ENCODE results near the gene PPA2.

DNA sequence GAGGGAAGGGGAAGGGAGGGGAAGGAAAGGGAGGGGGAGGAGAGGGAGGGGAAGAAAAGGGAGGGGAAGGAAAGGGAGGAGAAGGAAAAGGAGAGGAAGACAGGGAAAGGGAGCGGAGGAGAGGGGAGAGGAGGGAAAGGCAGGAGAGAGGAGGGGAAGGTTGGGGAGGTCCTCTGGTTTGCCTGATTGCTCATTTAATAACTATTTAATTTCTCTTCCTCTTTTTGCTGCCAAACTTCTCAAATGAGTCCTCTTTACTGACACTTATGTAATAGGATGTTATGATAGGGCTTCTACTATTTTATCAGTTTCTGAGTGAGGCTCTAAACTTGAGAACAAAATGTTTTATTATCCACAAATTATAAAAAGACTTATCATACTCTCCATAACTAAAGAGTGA, 35.4 kb upstream of the PPA2 start:
- TF ChIP-seq, protein P1, sequence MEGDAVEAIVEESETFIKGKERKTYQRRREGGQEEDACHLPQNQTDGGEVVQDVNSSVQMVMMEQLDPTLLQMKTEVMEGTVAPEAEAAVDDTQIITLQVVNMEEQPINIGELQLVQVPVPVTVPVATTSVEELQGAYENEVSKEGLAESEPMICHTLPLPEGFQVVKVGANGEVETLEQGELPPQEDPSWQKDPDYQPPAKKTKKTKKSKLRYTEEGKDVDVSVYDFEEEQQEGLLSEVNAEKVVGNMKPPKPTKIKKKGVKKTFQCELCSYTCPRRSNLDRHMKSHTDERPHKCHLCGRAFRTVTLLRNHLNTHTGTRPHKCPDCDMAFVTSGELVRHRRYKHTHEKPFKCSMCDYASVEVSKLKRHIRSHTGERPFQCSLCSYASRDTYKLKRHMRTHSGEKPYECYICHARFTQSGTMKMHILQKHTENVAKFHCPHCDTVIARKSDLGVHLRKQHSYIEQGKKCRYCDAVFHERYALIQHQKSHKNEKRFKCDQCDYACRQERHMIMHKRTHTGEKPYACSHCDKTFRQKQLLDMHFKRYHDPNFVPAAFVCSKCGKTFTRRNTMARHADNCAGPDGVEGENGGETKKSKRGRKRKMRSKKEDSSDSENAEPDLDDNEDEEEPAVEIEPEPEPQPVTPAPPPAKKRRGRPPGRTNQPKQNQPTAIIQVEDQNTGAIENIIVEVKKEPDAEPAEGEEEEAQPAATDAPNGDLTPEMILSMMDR (IDR thresholded peaks at IDR 0.05), result no peak
- TF ChIP-seq POLR2A (IDR thresholded peaks at IDR 0.05), result no peak

Data from thyroid gland (tissue), 4 donors.